Activated T-helper 17 cell treated with anti-CD3 and anti-CD28 coated beads, Interleukin-2, amount 50 U/mL, for 72 hours (primary cell): ENCODE results near the gene BCKDHB. TPM values are rescaled to one million over a fixed set of nuclear protein-coding genes. Genes with fewer than 3 reads are reported as not detected.
"Not testable (repeated sequence)": the region's sequence is repeated elsewhere in the genome, so short reads cannot be mapped to it uniquely, and the experiment has no call there.

Source experiments
- ATAC-seq: fragments of 150-1000 bp; cut with Tn5 transposase; replicated peaks from 2 replicates; pipeline ENCODE4 v1.10.0; 2021; ENCODE audit warnings: mild to moderate bottlenecking, moderate library complexity
- H3K27ac Mint-ChIP-seq: one replicate; pipeline ENCODE4 v1.8.0; 2022; ENCODE audit warnings: mixed read lengths
- H3K27me3 Mint-ChIP-seq: one replicate; pipeline ENCODE4 v1.8.0; 2022; ENCODE audit warnings: mixed read lengths
- H3K36me3 Mint-ChIP-seq: one replicate; pipeline ENCODE4 v1.8.0; 2022; ENCODE audit warnings: low read depth, mild to moderate bottlenecking, mixed read lengths
- H3K4me1 Mint-ChIP-seq: one replicate; pipeline ENCODE4 v1.8.0; 2022; ENCODE audit warnings: mixed read lengths
- H3K4me3 Mint-ChIP-seq: one replicate; pipeline ENCODE4 v1.8.0; 2022; ENCODE audit warnings: mild to moderate bottlenecking, mixed read lengths
- H3K9me3 Mint-ChIP-seq: one replicate; pipeline ENCODE4 v1.8.0; 2022; ENCODE audit warnings: mixed read lengths
- total RNA-seq, 2 donors: library from RNA; stranded (reverse); gene quantifications; one replicate each; pipeline ENCODE4 v1.2.3, GENCODE V29; 2022

BCKDHB gene
- total RNA-seq, 2 donors from 2014 or later, result 15.9 to 16.0 TPM

DNA sequence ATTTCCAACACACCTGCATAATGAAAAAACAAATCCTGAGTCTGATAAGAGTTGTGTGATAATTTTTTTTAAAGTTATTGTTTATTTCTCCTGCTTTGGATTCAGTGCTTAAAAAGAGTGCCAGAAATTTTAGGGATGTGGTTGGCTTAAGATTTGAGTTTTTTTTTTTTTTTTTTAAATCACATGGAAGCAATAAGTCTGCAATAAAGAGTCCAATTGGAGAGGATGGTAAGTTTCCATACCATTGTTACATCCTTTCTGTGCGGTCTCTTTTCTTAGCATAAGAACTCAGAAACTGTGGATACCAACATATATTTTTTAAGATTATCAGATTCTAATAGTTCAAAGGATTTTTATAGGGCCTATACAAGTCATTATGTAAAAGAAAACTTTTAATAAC lies 171.0 kb downstream of the BCKDHB start:
- H3K27ac Mint-ChIP-seq, result no peak overlapping the region
- H3K36me3 Mint-ChIP-seq, result no peaks in the 10 kb centered on the region
- H3K27me3 Mint-ChIP-seq, result no peaks in the 10 kb centered on the region
- H3K4me3 Mint-ChIP-seq, result no peak overlapping the region
- H3K4me1 Mint-ChIP-seq, result peaks cover 8% of the 10 kb centered on the region
- H3K9me3 Mint-ChIP-seq, result no peaks in the 10 kb centered on the region
- ATAC-seq, result no peak

DNA sequence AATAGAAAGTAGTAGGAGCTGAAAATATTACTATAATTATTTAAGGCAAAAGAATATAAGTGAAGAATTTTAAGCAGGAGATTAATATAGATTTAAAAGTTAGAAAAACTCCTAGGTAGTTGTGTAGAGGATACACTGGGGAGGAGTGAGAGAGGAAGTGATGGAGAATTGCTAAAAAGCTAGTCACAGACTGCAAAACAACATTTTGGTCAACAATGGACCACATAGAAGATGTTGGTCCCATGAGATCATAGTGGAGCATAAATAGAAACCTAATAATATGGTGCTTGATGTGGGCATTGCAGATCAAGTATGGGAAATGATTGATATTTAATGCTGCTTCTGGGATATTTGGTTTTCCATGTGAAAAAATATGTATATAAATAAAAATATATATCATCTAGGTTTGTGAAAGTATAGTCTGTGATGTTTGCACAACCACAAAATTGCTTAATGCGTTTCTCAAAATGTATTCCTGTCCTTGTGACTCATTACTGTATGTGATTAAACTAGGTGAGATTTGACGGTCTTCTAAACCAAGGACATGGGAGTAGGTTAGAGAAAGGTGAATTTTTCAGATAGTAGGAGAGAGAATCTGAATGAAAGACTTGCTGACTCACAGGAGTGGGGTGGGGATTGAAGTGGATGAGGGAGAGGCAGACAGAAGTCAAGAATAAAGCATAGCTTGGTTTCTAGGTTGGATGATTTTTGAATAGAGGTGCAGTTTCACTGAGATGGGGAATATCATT lies 174.0 kb downstream of the BCKDHB start:
- no peaks in the 10 kb centered on the region for H3K36me3 Mint-ChIP-seq

DNA sequence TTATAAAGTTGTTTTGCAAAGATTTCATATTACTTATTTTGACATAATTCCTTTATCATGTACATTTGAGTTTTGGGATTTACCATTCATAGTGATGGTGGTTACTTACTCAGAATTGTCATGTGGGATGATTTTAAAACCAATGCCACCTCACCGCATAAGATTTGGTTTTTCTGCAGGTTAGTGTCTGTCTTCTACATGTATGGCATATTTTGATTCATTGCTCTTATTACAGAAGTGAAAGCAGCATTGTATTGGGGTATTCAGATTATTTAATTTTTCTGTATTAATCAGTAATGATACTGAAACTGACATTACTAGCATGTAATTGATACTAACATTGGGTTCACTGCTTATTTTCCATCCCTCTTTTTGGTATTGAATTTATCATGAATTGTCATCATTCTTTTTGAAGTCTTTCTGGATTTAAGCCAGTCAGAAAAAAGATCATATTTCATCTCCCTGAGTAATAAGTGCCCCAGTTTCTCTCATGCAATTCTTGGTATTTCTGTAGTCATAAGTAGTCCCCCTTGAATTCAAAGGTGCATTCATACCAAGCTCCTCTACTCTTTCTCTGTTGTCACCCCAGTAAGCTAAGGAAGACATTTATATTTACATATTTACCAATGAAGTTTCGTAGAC lies 176.6 kb downstream of the BCKDHB start:
- Mint-ChIP-seq H3K36me3 (no peaks in the 10 kb centered on the region), H3K27ac (peak overlapping the region; percentile 58), H3K27me3 (no peaks in the 10 kb centered on the region), H3K9me3 (no peaks in the 10 kb centered on the region), H3K4me1 (peaks cover 13% of the 10 kb centered on the region), H3K4me3 (no peak overlapping the region)
- ATAC-seq, result peak; percentile 71

More for the DNA sequence above, 174.0 kb downstream of the BCKDHB start:
- H3K9me3 Mint-ChIP-seq, result no peaks in the 10 kb centered on the region
- ATAC-seq, result peak; percentile 80
- H3K4me3 Mint-ChIP-seq, result no peak overlapping the region
- peaks cover 13% of the 10 kb centered on the region for H3K4me1 Mint-ChIP-seq
- no peak overlapping the region for H3K27ac Mint-ChIP-seq
- no peaks in the 10 kb centered on the region for H3K27me3 Mint-ChIP-seq

DNA sequence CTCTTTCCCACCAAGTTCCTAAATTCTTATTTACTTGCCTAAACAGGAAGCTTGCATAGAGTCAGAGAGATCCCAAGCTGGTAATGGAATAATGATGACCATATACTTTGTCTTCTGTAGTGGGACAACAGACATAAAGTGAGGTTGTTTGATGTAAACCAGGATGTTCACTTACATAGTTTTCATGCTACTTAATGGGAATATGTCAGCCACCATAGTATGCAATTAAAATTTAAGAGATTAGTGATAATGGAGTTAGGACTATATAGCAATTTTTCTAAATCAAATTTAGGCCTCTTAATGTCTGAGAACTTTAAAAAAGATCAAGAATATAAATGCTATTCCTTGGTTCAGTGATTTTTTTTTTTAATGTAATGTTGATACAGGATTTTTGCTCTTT lies 180.6 kb downstream of the BCKDHB start:
- ATAC-seq, result no peak

DNA sequence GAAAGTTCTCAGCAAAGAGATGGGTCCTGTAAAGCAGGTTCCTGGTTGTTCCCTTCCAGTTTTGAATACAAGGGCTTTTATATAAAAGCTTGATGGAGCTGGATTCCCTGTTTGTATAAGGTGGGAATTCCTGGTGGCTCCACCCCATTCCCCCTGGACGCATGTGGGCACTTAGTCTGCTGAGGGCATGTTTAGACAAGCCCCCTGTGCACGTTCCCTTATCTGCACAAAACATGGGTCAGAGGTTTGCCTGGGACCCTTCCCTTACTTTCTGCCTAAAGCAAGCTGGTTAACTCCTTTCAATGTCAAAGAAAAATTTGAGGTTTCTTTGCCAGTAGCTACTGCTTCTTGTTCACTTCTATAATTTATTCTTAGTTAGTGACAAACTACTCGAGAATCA lies 181.1 kb downstream of the BCKDHB start:
- H3K27ac Mint-ChIP-seq, result no peak overlapping the region
- H3K27me3 Mint-ChIP-seq, result no peaks in the 10 kb centered on the region
- H3K36me3 Mint-ChIP-seq, result no peaks in the 10 kb centered on the region
- no peak for ATAC-seq
- H3K4me3 Mint-ChIP-seq, result no peak overlapping the region
- H3K4me1 Mint-ChIP-seq, result peaks cover 5% of the 10 kb centered on the region
- H3K9me3 Mint-ChIP-seq, result peaks cover 5% of the 10 kb centered on the region

More for the DNA sequence above, 180.6 kb downstream of the BCKDHB start:
- peaks cover 5% of the 10 kb centered on the region for H3K9me3 Mint-ChIP-seq
- peaks cover 5% of the 10 kb centered on the region for H3K4me1 Mint-ChIP-seq
- H3K27ac Mint-ChIP-seq, result no peak overlapping the region
- H3K36me3 Mint-ChIP-seq, result no peaks in the 10 kb centered on the region
- H3K4me3 Mint-ChIP-seq, result no peak overlapping the region
- H3K27me3 Mint-ChIP-seq, result no peaks in the 10 kb centered on the region

DNA sequence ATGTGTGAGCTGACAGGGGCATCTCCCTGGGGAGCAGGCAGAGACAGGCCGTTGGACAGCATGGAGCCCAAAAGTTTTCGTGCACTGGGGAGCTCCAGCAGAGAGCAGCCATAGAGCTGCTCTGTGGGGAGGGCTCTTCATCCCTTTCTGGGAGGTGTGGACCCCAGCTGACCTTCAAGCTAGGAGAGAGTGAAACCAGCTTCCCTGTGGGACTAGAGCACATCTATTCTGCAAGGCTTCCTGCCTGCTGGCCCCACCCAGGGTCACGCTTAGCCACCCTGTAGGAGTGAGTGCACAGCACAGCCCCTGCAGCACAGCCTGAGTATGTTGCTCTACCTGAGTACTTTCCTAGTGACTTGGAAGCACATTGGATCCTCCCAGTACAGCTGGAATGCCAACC lies 183.3 kb downstream of the BCKDHB start:
- Mint-ChIP-seq H3K27me3 (no peaks in the 10 kb centered on the region), H3K36me3 (peaks cover 6% of the 10 kb centered on the region), H3K27ac (no peak overlapping the region), H3K9me3 (peaks cover 13% of the 10 kb centered on the region), H3K4me1 (no peaks in the 10 kb centered on the region), H3K4me3 (no peak overlapping the region)
- no peak for ATAC-seq

DNA sequence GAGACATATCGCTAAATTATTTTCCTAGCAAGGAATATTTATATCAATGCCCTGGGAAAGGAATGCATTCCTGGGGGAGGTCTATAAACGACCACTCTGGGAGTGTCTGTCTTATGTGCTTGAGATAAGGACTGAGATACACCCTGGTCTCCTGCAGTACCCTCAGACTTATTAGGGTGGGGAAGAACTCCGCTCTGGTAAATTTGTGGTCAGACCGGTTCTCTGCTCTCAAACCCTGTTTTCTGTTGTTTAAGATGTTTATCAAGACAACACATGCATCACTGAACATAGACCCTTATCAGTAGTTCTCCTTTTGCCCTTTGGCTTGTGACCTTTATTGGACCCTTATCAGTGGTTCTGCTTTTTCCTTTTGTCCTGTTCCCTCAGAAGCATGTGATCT lies 188.1 kb downstream of the BCKDHB start:
- H3K9me3 Mint-ChIP-seq, result peaks cover 18% of the 10 kb centered on the region
- not testable (repeated sequence) for H3K27ac Mint-ChIP-seq, H3K27me3 Mint-ChIP-seq, H3K4me3 Mint-ChIP-seq, ATAC-seq, H3K4me1 Mint-ChIP-seq
- H3K36me3 Mint-ChIP-seq, result peaks cover 12% of the 10 kb centered on the region

DNA sequence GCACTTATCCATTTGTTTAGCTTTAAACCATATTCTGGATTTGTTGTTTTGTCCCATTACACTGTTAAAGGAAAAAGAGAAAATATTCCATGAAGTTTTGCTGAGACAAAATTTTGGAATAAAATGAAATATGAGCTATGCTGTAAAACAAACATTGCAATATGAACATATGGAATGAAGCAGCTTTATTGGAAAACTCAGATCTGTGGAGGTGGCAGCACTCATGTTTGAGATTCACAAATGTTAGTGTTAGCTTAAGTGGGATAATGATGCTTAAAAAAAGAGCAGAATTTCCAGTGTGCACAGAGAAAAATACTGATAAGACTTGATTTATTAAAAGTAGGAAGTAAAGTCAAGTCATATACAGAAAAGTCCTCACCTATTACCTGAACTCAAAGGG lies 196.2 kb downstream of the BCKDHB start:
- no peak for ATAC-seq
- H3K36me3 Mint-ChIP-seq, result no peaks in the 10 kb centered on the region
- no peaks in the 10 kb centered on the region for H3K4me1 Mint-ChIP-seq
- no peak overlapping the region for H3K4me3 Mint-ChIP-seq
- no peak overlapping the region for H3K27ac Mint-ChIP-seq
- H3K27me3 Mint-ChIP-seq, result no peaks in the 10 kb centered on the region
- peaks cover 4% of the 10 kb centered on the region for H3K9me3 Mint-ChIP-seq

DNA sequence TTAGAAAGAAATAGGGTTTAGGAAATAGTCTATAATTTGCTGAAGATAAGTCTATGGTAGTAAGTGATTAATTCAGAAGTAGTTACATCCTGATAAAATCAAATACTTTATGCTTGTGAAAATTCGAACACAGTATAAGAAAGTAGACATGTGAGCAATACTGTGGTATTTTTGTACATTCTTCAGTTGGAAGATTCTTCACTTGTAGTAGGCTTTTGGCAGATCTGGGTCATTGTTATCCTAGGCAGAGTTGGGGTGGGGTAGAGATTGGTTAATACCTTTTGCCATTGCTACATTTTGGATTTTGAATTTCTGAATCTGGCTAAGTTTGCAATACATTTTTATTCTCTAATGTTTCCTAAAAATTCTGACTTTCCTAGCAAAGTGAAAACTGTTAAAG lies 197.5 kb downstream of the BCKDHB start:
- no peaks in the 10 kb centered on the region for H3K4me1 Mint-ChIP-seq
- no peaks in the 10 kb centered on the region for H3K27me3 Mint-ChIP-seq
- no peaks in the 10 kb centered on the region for H3K9me3 Mint-ChIP-seq
- no peak overlapping the region for H3K27ac Mint-ChIP-seq
- ATAC-seq, result no peak
- H3K4me3 Mint-ChIP-seq, result no peak overlapping the region
- no peaks in the 10 kb centered on the region for H3K36me3 Mint-ChIP-seq

DNA sequence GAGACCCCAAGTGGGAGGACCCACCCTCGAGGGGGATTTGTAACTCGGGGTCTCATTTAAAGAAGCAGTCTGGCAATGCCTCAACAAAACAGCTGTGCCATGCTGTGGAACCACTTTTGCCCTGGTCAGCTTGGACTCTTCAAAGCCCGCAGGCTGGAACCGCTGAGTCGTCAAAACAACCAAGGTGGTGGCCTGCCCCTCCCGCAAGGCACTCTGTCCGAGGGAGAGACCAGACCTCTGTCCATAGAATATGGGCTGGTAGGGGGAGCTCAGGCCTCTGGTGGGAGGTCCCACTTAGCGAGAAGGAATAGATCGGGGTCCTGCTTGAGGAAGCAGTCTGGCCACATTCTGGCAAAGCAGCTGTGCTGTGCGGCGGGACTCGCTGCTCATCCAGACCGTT lies 208.1 kb downstream of the BCKDHB start:
- peaks cover 12% of the 10 kb centered on the region for H3K9me3 Mint-ChIP-seq
- no peak for ATAC-seq
- no peaks in the 10 kb centered on the region for H3K27me3 Mint-ChIP-seq
- no peaks in the 10 kb centered on the region for H3K4me1 Mint-ChIP-seq
- H3K4me3 Mint-ChIP-seq, result no peak overlapping the region
- H3K27ac Mint-ChIP-seq, result no peak overlapping the region
- H3K36me3 Mint-ChIP-seq, result peaks cover 5% of the 10 kb centered on the region

DNA sequence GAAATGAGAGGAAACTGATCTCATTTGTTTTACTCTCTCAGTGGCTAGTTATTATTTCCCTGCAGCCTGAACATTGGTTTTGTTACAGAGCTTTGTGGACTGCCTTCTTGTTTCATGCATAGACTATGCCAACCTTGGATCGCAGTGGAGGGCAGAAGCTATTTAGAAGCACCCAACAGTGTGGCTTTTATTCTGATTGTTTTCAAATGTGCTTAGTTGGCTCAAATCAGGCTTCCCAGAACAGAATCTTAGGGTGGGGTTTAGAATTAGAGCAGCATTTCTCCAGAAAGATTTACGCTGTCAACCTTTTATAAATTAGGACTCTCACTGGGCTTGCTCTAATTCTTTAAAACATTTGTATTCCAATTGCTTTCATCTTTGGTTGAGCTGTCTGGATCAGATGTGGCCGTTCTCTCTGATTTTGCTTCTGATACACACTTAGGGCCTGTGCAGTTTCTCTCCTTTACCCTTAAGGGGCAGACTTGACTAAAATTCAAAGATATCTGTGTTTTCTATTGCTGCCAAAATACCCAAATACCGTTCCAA lies 210.3 kb downstream of the BCKDHB start:
- no peaks in the 10 kb centered on the region for H3K27me3 Mint-ChIP-seq
- H3K36me3 Mint-ChIP-seq, result peaks cover 5% of the 10 kb centered on the region
- no peak for ATAC-seq
- H3K4me3 Mint-ChIP-seq, result no peak overlapping the region
- peaks cover 5% of the 10 kb centered on the region for H3K9me3 Mint-ChIP-seq
- H3K27ac Mint-ChIP-seq, result no peak overlapping the region
- no peaks in the 10 kb centered on the region for H3K4me1 Mint-ChIP-seq

DNA sequence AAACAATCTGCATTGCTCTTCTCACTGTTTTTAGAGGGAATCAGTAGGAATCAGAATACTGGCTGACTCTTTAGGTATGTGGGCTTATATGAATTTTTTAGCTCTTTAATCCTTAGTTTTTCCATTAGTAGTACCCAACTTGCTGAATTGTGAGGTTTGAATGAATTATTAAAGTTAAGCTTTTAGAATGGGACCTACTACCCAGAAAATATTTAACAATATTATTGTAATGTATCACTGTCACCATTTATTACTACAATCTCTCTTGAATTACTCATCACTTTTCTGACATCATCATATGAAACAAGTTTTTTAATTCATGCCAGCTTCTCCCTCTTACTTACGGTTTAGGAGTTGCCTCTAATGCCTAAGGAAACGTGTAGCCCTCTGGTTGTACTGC lies 212.7 kb downstream of the BCKDHB start:
- Mint-ChIP-seq H3K27ac (no peak overlapping the region), H3K27me3 (no peaks in the 10 kb centered on the region), H3K4me1 (no peaks in the 10 kb centered on the region), H3K4me3 (no peak overlapping the region), H3K36me3 (no peaks in the 10 kb centered on the region), H3K9me3 (no peaks in the 10 kb centered on the region)
- no peak for ATAC-seq

DNA sequence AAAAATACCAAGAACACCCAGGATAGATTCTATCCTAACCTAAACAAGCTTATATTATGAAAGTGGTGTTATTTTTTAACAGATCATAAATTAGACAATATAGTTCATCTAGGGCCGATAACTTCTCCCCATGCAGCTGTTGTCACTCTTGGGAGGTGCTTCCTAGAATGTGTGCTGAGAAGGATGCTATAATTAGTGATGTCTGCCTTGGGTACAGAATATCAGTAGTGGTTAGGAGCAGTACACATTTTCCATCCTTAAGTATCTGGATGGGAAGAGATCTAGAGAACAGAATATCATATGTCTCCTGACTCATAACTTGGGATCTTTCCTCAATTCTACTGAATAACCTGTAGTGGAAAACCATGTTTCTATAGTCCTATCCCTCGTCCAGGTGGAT lies 214.5 kb downstream of the BCKDHB start:
- Mint-ChIP-seq H3K4me3 (no peak overlapping the region), H3K27ac (no peak overlapping the region), H3K9me3 (no peaks in the 10 kb centered on the region), H3K36me3 (no peaks in the 10 kb centered on the region), H3K4me1 (no peaks in the 10 kb centered on the region), H3K27me3 (no peaks in the 10 kb centered on the region)
- ATAC-seq, result no peak

DNA sequence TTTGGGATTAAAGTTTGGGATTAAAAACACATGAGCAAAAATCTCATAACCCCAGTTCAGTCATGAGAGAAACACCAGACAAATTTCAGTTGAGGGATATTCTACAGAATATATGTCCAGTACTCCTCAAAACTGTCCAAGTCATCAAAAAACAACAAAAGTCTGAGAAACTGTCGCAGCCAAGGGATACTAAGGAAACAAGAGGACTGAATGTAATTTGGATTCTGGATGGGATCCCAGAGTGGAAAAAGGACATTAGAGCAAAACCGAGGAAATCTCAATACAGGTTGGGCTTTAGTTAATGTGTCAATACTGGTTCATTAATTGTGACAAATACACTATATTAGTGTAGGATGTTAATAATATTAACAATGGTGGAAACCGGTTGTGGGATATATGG lies 219.3 kb downstream of the BCKDHB start:
- Mint-ChIP-seq H3K36me3 (no peaks in the 10 kb centered on the region), H3K27me3 (no peaks in the 10 kb centered on the region), H3K9me3 (no peaks in the 10 kb centered on the region), H3K27ac (no peak overlapping the region), H3K4me1 (no peaks in the 10 kb centered on the region), H3K4me3 (no peak overlapping the region)
- no peak for ATAC-seq

DNA sequence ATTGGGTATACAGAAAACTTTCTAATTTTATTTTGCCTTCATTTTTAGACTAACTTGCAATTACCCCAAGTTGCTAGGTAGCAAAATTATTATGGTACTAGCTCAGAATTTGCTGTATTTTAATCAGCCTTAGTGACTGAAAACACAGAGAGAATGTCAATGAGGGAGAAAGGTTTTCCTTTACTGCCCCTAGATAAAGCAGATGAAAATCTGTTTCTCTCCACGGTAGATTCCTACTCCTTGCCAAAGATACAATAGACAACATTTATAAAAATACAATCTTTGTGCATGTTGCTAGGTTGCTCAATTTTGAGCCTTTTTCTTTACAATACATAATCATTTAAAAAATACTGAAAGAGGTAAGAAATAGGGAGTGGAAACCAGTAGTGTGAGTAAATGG lies 222.2 kb downstream of the BCKDHB start:
- Mint-ChIP-seq H3K36me3 (no peaks in the 10 kb centered on the region), H3K4me3 (no peak overlapping the region), H3K4me1 (no peaks in the 10 kb centered on the region), H3K27me3 (no peaks in the 10 kb centered on the region), H3K9me3 (no peaks in the 10 kb centered on the region), H3K27ac (no peak overlapping the region)
- ATAC-seq, result no peak
